IMR-90 (cell line): ENCODE results near the gene IGHMBP2. TPM values are rescaled to one million over a fixed set of nuclear protein-coding genes. Genes with fewer than 3 reads are reported as not detected.
"Not testable (repeated sequence)": the region's sequence is repeated elsewhere in the genome, so short reads cannot be mapped to it uniquely, and the experiment has no call there.

Experiments used
- ATAC-seq: fragments of 200-7000 bp; cut with Tn5 transposase; 2 replicates; pipeline ENCODE4 v1.9.1; 2020; ENCODE audit warnings: low read depth, mild to moderate bottlenecking, moderate library complexity
- BruUV-seq: library from RNA; stranded (reverse); fragments of 400-500 nt; replicated peaks from 2 replicates; lab custom pipeline; 2021; lab: Mats Ljungman, UMichigan
- CTCF ChIA-PET: fragments of 300-600 bp; formaldehyde crosslinking; extraction: SDS; loops from one replicate; lab custom pipeline; 2021; ENCODE audit warnings: antibody characterized with exemption; lab: Yijun Ruan, JAX
- POLR2A ChIA-PET: fragments of 300-600 bp; sonication (Branson Sonifier 250); formaldehyde crosslinking; loops from one replicate; lab custom pipeline; 2022; ENCODE audit warnings: antibody characterized with exemption; ENCODE audit not compliant: unreplicated experiment; lab: Charles Lee
- DNase-seq: peaks from one replicate; pipeline ENCODE4 v3.0.0; 2013
- H2AFZ ChIP-seq: replicated peaks from 2 replicates; pipeline ENCODE3; 2013; ENCODE audit warnings: low read length, mild to moderate bottlenecking; ENCODE audit not compliant: poor library complexity
- H2AK5ac ChIP-seq: 2 replicates; pipeline ENCODE4 v1.6.1; 2013; ENCODE audit warnings: low read depth, low read length, inconsistent platforms
- H2AK9ac ChIP-seq: replicated peaks from 2 replicates; pipeline ENCODE3; 2013; ENCODE audit warnings: mild to moderate bottlenecking, low read depth, low read length, moderate library complexity; ENCODE audit not compliant: poor library complexity
- H2BK120ac ChIP-seq: 2 replicates; pipeline ENCODE4 v1.6.1; 2013; ENCODE audit warnings: low read depth, low read length, inconsistent platforms
- H2BK15ac ChIP-seq: 3 replicates; pipeline ENCODE4 v1.6.1; 2013; ENCODE audit warnings: low read depth, low read length, inconsistent platforms
- H2BK20ac ChIP-seq: 2 replicates; pipeline ENCODE4 v1.6.1; 2013; ENCODE audit warnings: low read depth, mild to moderate bottlenecking, inconsistent platforms, low read length, moderate library complexity
- H2BK5ac ChIP-seq: 2 replicates; pipeline ENCODE4 v1.6.1; 2013; ENCODE audit warnings: mild to moderate bottlenecking, low read depth, low read length, inconsistent platforms; ENCODE audit not compliant: poor library complexity, severe bottlenecking
- H3K14ac ChIP-seq: replicated peaks from 2 replicates; pipeline ENCODE4 v1.6.1; 2013; ENCODE audit warnings: low read depth, low read length, inconsistent platforms
- H3K18ac ChIP-seq: 2 replicates; pipeline ENCODE4 v1.6.1; 2013; ENCODE audit warnings: low read depth, low read length, control low read depth
- H3K23ac ChIP-seq: 2 replicates; pipeline ENCODE4 v1.6.1; 2013; ENCODE audit warnings: low read depth, low read length, inconsistent platforms
- H3K27ac ChIP-seq: 2 replicates; pipeline ENCODE4 v1.5.1; 2013; ENCODE audit warnings: mild to moderate bottlenecking, control low read depth, low read length; ENCODE audit not compliant: insufficient read depth
- H3K27me3 ChIP-seq: 2 replicates; pipeline ENCODE4 v1.6.1; 2013; ENCODE audit warnings: low read length; ENCODE audit not compliant: control insufficient read depth, insufficient read depth
- H3K36me3 ChIP-seq: 2 replicates; pipeline ENCODE4 v1.6.1; 2013; ENCODE audit warnings: low read length, mixed read lengths; ENCODE audit not compliant: control insufficient read depth, insufficient read depth
- H3K4ac ChIP-seq: 2 replicates; pipeline ENCODE4 v1.6.1; 2013; ENCODE audit warnings: low read depth, low read length, inconsistent platforms
- H3K4me1 ChIP-seq: 2 replicates; pipeline ENCODE4 v1.6.1; 2013; ENCODE audit warnings: low read length, mixed read lengths; ENCODE audit not compliant: control insufficient read depth, insufficient read depth
- H3K4me2 ChIP-seq: 2 replicates; pipeline ENCODE4 v1.6.1; 2013; ENCODE audit warnings: low read depth, mild to moderate bottlenecking, control low read depth, low read length, moderate library complexity
- H3K4me3 ChIP-seq: 2 replicates; pipeline ENCODE4 v1.5.1; 2013; ENCODE audit warnings: low read depth, mild to moderate bottlenecking, control low read depth, low read length, moderate library complexity; ENCODE audit not compliant: insufficient read depth
- H3K56ac ChIP-seq: 2 replicates; pipeline ENCODE4 v1.6.1; 2013; ENCODE audit warnings: low read length, inconsistent platforms; ENCODE audit not compliant: insufficient read depth; ENCODE audit errors: extremely low read depth
- H3K79me1 ChIP-seq, 2 experiments: 2 replicates each; pipeline ENCODE4 v1.6.1; 2013; ENCODE audit warnings: low read length in 2 of 2, inconsistent platforms in 1 of 2, low read depth in 1 of 2
- H3K9ac ChIP-seq: 2 replicates; pipeline ENCODE4 v1.6.1; 2013; ENCODE audit warnings: low read depth, low read length, control low read depth
- H3K9me1 ChIP-seq: 2 replicates; pipeline ENCODE4 v1.6.1; 2013; ENCODE audit warnings: low read length, inconsistent platforms; ENCODE audit not compliant: insufficient read depth
- H3K9me3 ChIP-seq: 2 replicates; pipeline ENCODE4 v1.6.1; 2013; ENCODE audit warnings: low read length; ENCODE audit not compliant: control insufficient read depth, insufficient read depth
- H4K20me1 ChIP-seq: 2 replicates; pipeline ENCODE4 v1.6.1; 2013; ENCODE audit warnings: low read length, inconsistent platforms; ENCODE audit not compliant: insufficient read depth
- H4K5ac ChIP-seq: 2 replicates; pipeline ENCODE4 v1.6.1; 2013; ENCODE audit warnings: mild to moderate bottlenecking, low read depth, low read length, control low read depth
- H4K8ac ChIP-seq, 2 experiments: 2 replicates each; pipeline ENCODE4 v1.6.1; 2013; ENCODE audit warnings: low read depth in 2 of 2, low read length in 2 of 2, control low read depth in 1 of 2, inconsistent platforms in 1 of 2
- H4K91ac ChIP-seq: 2 replicates; pipeline ENCODE4 v1.6.1; 2013; ENCODE audit warnings: low read depth, low read length, inconsistent platforms; ENCODE audit not compliant: insufficient read depth
- WGBS, 2 experiments: methylation state at CpG; one replicate each; pipeline versions ENCODE4 v1.1.5 to v1.1.7; 2013; ENCODE audit warnings: missing lambda C conversion rate in 2 of 2; ENCODE audit not compliant: insufficient read length in 1 of 2; ENCODE audit errors: extremely low coverage in 2 of 2; 5-methylcytosine and 5-hydroxymethylcytosine counted together
- dilution Hi-C: fragments of 300-500 bp; cut with HindIII; formaldehyde crosslinking; loops from one replicate; pipeline ENCODE4 v1.14.3; 2018; ENCODE audit warnings: low sequenced_read_pairs; ENCODE audit not compliant: unreplicated experiment
- in situ Hi-C: fragments of 300-500 bp; cut with MboI; formaldehyde crosslinking; loops from 3 replicates; pipeline ENCODE4 v1.14.3; 2019; ENCODE audit warnings: low sequenced_read_pairs, inconsistent platforms, mixed read lengths
- intact Hi-C: fragments of 100-400 bp; cut with micrococcal nuclease; formaldehyde crosslinking; loops from 2 replicates; pipeline ENCODE4 v1.10.0; 2022
- polyA plus RNA-seq, 3 experiments: library from polyadenylated mRNA; depleted of rRNA; stranded (reverse); fragments of >200 nt; gene quantifications; 2 replicates each; pipeline ENCODE4 v1.2.3, GENCODE V29; 2012; ENCODE audit warnings: low replicate concordance in 1 of 3
- total RNA-seq: library from RNA; depleted of rRNA; stranded (reverse); fragments of >200 nt; gene quantifications from 2 replicates; pipeline ENCODE4 v1.2.3, GENCODE V29; 2012

Gene IGHMBP2
- total and polyA plus RNA-seq, 2 of the 4 experiments (the other 2 are of a cell fraction), result 4.5 to 11.1 TPM

DNA sequence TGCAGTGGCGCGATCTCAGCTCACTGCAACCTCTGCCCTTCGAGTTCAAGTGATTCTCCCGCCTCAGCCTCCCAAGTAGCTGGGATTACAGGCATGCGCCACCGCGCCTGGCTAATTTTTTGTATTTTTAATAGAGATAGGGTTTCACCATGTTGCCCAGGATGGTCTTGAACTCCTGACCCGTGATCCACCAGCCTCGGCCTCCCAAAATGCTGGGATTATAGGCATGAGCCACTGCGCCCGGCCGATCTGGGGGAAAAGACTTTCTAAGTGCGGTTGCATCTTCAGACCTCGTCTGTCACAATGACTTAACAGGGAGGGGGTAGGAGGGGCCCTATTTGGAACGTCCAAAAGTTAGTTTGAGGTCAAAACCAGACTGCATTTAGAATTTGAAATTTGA, 18.9 kb upstream of the IGHMBP2 start:
- H3K14ac ChIP-seq, H3K79me1 ChIP-seq, H4K8ac ChIP-seq, H3K36me3 ChIP-seq, H3K9me1 ChIP-seq, H2AFZ ChIP-seq, H2BK5ac ChIP-seq, H3K9me3 ChIP-seq, H3K4me3 ChIP-seq, H2BK120ac ChIP-seq, dilution Hi-C loops, in situ Hi-C loops, ATAC-seq, H3K23ac ChIP-seq, H4K5ac ChIP-seq, H2BK20ac ChIP-seq, H3K27me3 ChIP-seq, H3K56ac ChIP-seq, H3K18ac ChIP-seq, H3K9ac ChIP-seq, BruUV-seq, H3K4me1 ChIP-seq, H4K91ac ChIP-seq, H2AK5ac ChIP-seq, intact Hi-C loops, CTCF ChIA-PET, H4K20me1 ChIP-seq, H2BK15ac ChIP-seq, H3K27ac ChIP-seq, H2AK9ac ChIP-seq, DNase-seq, POLR2A ChIA-PET, H3K4me2 ChIP-seq, H3K4ac ChIP-seq: not testable (repeated sequence)
- WGBS, 2 experiments, result 97% methylated on average over 6 of the region's 15 CpGs; no CpG with 5 or more reads in 1 of the 2 experiments
